ENCODE measurements around the gene RTEL1. TPM values are rescaled to one million over a fixed set of nuclear protein-coding genes. Genes with fewer than 3 reads are reported as not detected.

The RTEL1 gene
- polyA plus RNA-seq, 3 donors, result 1.0 to 15.5 (median 4.8) TPM

DNA sequence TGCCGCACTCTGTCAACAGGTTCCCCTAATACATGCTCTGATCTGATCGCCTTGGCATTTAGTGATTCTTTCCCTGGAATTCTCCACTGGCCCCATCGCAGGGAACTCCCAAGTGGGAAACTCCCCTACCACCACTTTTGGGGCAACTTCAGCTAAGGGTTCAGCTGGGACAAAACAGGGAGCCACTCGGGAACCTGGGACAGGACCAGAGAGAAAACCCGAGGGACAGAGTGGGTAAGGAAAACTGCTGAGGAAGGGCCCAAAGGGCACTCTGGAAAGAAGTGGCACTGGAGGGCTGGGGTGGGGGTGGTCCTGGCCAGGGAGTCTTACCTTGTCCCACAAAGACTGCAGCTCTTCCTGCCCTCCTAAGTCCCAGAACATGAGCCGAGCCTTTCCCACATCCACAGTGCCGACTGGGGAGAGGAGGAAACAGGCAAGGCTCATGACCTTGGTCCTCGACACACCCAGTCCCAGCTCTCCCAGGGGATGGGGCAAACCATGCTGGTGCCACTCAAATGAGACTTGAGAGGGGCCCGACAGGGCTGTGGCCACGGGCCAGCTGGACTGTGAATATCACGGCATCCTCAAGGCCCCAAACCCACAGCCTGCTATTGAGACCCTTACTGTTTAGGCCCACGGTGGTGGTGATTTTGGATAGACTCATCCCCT is 48.0 kb downstream of the RTEL1 start:
- Histone ChIP-seq H4K20me1 (ENCODE audit: insufficient read depth, low read length) (peaks cover 54% of the 10 kb centered on the region), H3K4me1 (ENCODE audit: control insufficient read depth in 1 of 2, insufficient read depth in 2 of 2, low read length in 2 of 2) (peaks cover 23 to 30% of the 10 kb centered on the region in 2 donors), H3K4me2 (replicated peaks; ENCODE audit: extremely low read depth, low read length, poor library complexity, severe bottlenecking) (peak overlapping the region; percentile 97), H3K27me3 (ENCODE audit: control insufficient read depth in 2 of 2, insufficient read depth in 2 of 2, low read length in 2 of 2) (no peaks in the 10 kb centered on the region), H3K79me2 (ENCODE audit: insufficient read depth, low read length) (peaks cover 56% of the 10 kb centered on the region), H3K9me3 (replicated peaks in 1 of 2; ENCODE audit: control insufficient read depth in 1 of 2, insufficient read depth in 1 of 2, low read length in 2 of 2) (no peaks in the 10 kb centered on the region), H3K27ac (ENCODE audit: low read depth in 1 of 2, low read length in 2 of 2) (peak overlapping the region in 1 of 2 donors; percentile 81), H3K36me3 (replicated peaks in 1 of 2; ENCODE audit: control insufficient read depth in 1 of 2, insufficient read depth in 2 of 2, low read length in 2 of 2) (peaks cover 37 to 40% of the 10 kb centered on the region in 2 donors), H2AFZ (ENCODE audit: insufficient read depth, low read depth, low read length, poor library complexity, severe bottlenecking) (no peak overlapping the region), H3K4me3 (replicated peaks in 1 of 3; ENCODE audit: low read depth in 2 of 3, low read length in 3 of 3) (peak overlapping the region in 1 of 3 experiments; percentile 86), H3K9ac (ENCODE audit: insufficient read depth, low read length, poor library complexity, severe bottlenecking) (no peak overlapping the region)
- H3K27me3 Mint-ChIP-seq (ENCODE audit: low read depth in 3 of 3), result peaks cover 0 to 3% (median 0%) of the 10 kb centered on the region in 3 donors
- H3K4me1 Mint-ChIP-seq, result peaks cover 33% of the 10 kb centered on the region
- H3K9me3 Mint-ChIP-seq, result no peaks in the 10 kb centered on the region
- peak overlapping the region in 4 of 7 donors; percentile 80 to 89 (median 88) for H3K27ac Mint-ChIP-seq
- peak overlapping the region; percentile 82 to 88 for H3K4me3 Mint-ChIP-seq
- WGBS (ENCODE audit: insufficient coverage), result 91% methylated on average over 5 of the region's 12 CpGs
- DNase-seq, result peak in 1 of 3 donors; percentile 3
- H3K36me3 Mint-ChIP-seq, result peaks cover 37 to 52% of the 10 kb centered on the region in 2 donors
- TF ChIP-seq CTCF (IDR thresholded peaks at IDR 0.05), result no peak
- intact Hi-C loops (cut with micrococcal nuclease), result loop anchor here (2.0 to 5.0 kb wide), 3 partner anchors 19 to 251 kb away; partner anchors contain the start of genes RTEL1 (in 1 of the 2) and UCKL1 (in 1 of the 2)

DNA sequence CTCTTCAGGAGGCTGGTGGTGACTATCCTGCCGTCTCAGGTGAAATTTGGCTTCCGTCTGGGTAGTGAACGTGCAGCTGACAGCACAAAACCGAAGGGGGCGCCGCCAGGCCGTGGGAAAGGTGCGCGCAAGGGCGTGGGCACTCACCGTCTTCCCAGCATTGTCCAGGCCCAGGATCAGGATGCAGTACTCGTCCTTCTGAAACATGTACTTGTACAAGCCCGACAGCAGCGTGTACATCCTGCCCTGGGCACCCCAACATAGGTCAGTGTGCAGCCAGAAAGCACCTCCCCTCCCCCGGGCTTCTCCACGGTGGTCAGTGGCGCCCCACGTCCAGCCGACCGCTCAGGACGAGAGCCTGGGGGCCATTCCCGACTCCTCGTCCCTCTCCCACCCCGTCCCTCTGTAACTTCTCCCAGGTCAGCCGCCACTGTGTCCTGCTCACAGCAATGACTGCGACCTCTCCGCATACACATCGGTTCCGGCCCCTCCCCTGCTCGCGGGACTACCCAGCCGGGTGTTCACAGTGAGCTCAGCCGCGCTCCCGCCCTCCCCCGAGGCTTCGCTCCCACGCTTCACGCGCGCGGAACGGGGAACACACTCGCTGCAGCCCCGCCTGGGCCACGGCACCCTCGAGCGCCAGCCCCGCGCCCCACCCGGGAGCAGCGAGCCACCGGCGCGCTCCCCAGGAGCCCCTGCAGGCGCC is 48.9 kb downstream of the RTEL1 start:
- Mint-ChIP-seq H3K4me1 (peaks cover 34% of the 10 kb centered on the region), H3K36me3 (peaks cover 42 to 61% of the 10 kb centered on the region in 2 donors), H3K27ac (peak overlapping the region; percentile 68 to 89 (median 80)), H3K4me3 (peak overlapping the region; percentile 82 to 88), H3K9me3 (peaks cover 0 to under 1% (median 0%) of the 10 kb centered on the region in 7 donors), H3K27me3 (ENCODE audit: low read depth in 3 of 3) (peaks cover 0 to 3% (median 0%) of the 10 kb centered on the region in 3 donors)
- H2AFZ ChIP-seq (ENCODE audit: insufficient read depth, low read depth, low read length, poor library complexity, severe bottlenecking), result peak overlapping the region; percentile 82
- peak overlapping the region; percentile 85 for H3K9ac ChIP-seq (ENCODE audit: insufficient read depth, low read length, poor library complexity, severe bottlenecking)
- intact Hi-C loops (cut with micrococcal nuclease), result loop anchor here (2.0 to 5.0 kb wide), 3 partner anchors 20 to 250 kb away; partner anchors contain the start of genes RTEL1 (in 1 of the 2) and UCKL1 (in 1 of the 2)
- 5% methylated on average over 56 of the region's 56 CpGs for WGBS (ENCODE audit: insufficient coverage)
- TF ChIP-seq CTCF (IDR thresholded peaks at IDR 0.05), result no peak
- H3K4me1 ChIP-seq (ENCODE audit: control insufficient read depth in 1 of 2, insufficient read depth in 2 of 2, low read length in 2 of 2), result peaks cover 23 to 30% of the 10 kb centered on the region in 2 donors
- H3K4me3 ChIP-seq (replicated peaks in 1 of 3; ENCODE audit: low read depth in 2 of 3, low read length in 3 of 3), result peak overlapping the region; percentile 35 to 86 (median 55)
- H4K20me1 ChIP-seq (ENCODE audit: insufficient read depth, low read length), result peaks cover 57% of the 10 kb centered on the region
- peak; percentile 20 to 60 (median 50) for DNase-seq
- no peaks in the 10 kb centered on the region for H3K9me3 ChIP-seq (replicated peaks in 1 of 2; ENCODE audit: control insufficient read depth in 1 of 2, insufficient read depth in 1 of 2, low read length in 2 of 2)
- H3K36me3 ChIP-seq (replicated peaks in 1 of 2; ENCODE audit: control insufficient read depth in 1 of 2, insufficient read depth in 2 of 2, low read length in 2 of 2), result peaks cover 45 to 49% of the 10 kb centered on the region in 2 donors
- no peaks in the 10 kb centered on the region for H3K27me3 ChIP-seq (ENCODE audit: control insufficient read depth in 2 of 2, insufficient read depth in 2 of 2, low read length in 2 of 2)
- peaks cover 65% of the 10 kb centered on the region for H3K79me2 ChIP-seq (ENCODE audit: insufficient read depth, low read length)
- H3K4me2 ChIP-seq (replicated peaks; ENCODE audit: extremely low read depth, low read length, poor library complexity, severe bottlenecking), result peak overlapping the region; percentile 97
- peak overlapping the region; percentile 41 to 81 for H3K27ac ChIP-seq (ENCODE audit: low read depth in 1 of 2, low read length in 2 of 2)
